ENCODE measurements around the gene CHRNA1. TPM values are rescaled to one million over a fixed set of nuclear protein-coding genes. Genes with fewer than 3 reads are reported as not detected.

Gene CHRNA1
- total RNA-seq, 1 experiment from 2014 or later: not detected

DNA sequence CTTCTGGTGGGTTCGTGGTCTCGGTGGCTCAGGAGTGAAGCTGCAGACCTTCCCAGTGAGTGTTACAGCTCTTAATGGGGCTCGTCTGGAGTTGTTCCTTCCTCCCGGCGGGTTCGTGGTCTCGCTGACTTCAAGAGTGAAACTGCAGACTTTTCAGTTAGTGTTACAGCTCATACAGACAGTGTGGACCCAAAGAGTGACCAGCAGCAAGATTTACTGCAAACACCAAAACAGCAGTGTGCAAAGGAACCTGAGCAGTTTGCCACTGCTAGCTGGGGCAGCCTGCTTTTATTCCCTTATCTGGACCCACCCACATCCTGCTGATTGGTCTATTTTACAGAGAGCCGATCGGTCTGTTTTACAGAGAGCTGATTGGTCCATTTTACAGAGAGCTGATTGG lies 55.6 kb downstream of the CHRNA1 start:
- no peak for DNase-seq (ENCODE audit: unreplicated experiment)
- intact Hi-C loops (cut with micrococcal nuclease): no loop called here

GRCh38 chr2:174705321-174705720 lies 59.0 kb downstream of the CHRNA1 start:
- intact Hi-C loops (cut with micrococcal nuclease): no loop called here
- Mint-ChIP-seq H3K27ac (ENCODE audit: low read depth, unreplicated experiment) (no peak overlapping the region), H3K27me3 (ENCODE audit: insufficient read depth, unreplicated experiment) (peaks cover 19% of the 10 kb centered on the region), H3K9me3 (ENCODE audit: unreplicated experiment) (no peaks in the 10 kb centered on the region), H3K36me3 (ENCODE audit: insufficient read depth, unreplicated experiment) (no peaks in the 10 kb centered on the region), H3K4me1 (ENCODE audit: insufficient read depth, unreplicated experiment) (no peaks in the 10 kb centered on the region), H3K4me3 (ENCODE audit: unreplicated experiment) (no peak overlapping the region)
- DNase-seq (ENCODE audit: unreplicated experiment): no peak
- no TSS peak for BruUV-seq (replicated peaks)
- TF ChIP-seq, protein P1, sequence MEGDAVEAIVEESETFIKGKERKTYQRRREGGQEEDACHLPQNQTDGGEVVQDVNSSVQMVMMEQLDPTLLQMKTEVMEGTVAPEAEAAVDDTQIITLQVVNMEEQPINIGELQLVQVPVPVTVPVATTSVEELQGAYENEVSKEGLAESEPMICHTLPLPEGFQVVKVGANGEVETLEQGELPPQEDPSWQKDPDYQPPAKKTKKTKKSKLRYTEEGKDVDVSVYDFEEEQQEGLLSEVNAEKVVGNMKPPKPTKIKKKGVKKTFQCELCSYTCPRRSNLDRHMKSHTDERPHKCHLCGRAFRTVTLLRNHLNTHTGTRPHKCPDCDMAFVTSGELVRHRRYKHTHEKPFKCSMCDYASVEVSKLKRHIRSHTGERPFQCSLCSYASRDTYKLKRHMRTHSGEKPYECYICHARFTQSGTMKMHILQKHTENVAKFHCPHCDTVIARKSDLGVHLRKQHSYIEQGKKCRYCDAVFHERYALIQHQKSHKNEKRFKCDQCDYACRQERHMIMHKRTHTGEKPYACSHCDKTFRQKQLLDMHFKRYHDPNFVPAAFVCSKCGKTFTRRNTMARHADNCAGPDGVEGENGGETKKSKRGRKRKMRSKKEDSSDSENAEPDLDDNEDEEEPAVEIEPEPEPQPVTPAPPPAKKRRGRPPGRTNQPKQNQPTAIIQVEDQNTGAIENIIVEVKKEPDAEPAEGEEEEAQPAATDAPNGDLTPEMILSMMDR (IDR thresholded peaks at IDR 0.05; ENCODE audit: unreplicated experiment): no peak
- CTCF ChIA-PET: interaction anchor here (0.9 to 1.2 kb wide), 3 partner anchors 8 to 216 kb away, joined by 3 to 5 read pairs (median 4); no protein-coding TSS in a partner anchor
- POLR2A ChIA-PET: no interaction called here

More for the DNA sequence above, 55.6 kb downstream of the CHRNA1 start:
- Mint-ChIP-seq H3K36me3 (ENCODE audit: insufficient read depth, unreplicated experiment) (no peaks in the 10 kb centered on the region), H3K27me3 (ENCODE audit: insufficient read depth, unreplicated experiment) (peaks cover 12% of the 10 kb centered on the region), H3K4me3 (ENCODE audit: unreplicated experiment) (no peak overlapping the region), H3K9me3 (ENCODE audit: unreplicated experiment) (no peaks in the 10 kb centered on the region), H3K4me1 (ENCODE audit: insufficient read depth, unreplicated experiment) (no peaks in the 10 kb centered on the region), H3K27ac (ENCODE audit: low read depth, unreplicated experiment) (no peak overlapping the region)
- CTCF ChIA-PET: interaction anchor here (1.0 to 2.1 kb wide), 4 partner anchors 8 to 40 kb away, joined by 3 to 11 read pairs (median 6); no protein-coding TSS in a partner anchor
- TF ChIP-seq, protein P1 (IDR thresholded peaks at IDR 0.05; ENCODE audit: unreplicated experiment): no peak
- no TSS peak for BruUV-seq (replicated peaks)
- POLR2A ChIA-PET: no interaction called here

DNA sequence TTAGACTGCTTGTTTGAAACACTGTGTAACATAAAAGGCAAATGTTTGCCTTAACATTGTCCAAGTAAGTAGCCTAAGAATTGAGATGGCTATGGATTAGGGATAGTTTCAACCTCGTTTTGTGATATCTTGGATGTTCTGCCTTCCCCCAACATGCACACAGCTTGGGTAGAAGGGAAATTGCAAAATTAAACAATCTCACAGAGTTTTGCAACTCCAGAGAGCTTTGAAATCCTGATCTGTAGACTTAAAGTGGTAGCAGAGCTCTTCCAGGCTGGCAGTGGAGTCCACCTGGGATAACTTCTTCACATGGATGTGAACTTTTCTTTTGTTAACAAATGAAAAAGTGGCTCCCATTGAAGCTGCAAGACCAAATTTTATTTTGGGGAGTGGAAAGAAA lies 59.6 kb downstream of the CHRNA1 start:
- peaks cover 19% of the 10 kb centered on the region for H3K27me3 Mint-ChIP-seq (ENCODE audit: insufficient read depth, unreplicated experiment)
- no peaks in the 10 kb centered on the region for H3K36me3 Mint-ChIP-seq (ENCODE audit: insufficient read depth, unreplicated experiment)
- intact Hi-C loops (cut with micrococcal nuclease): loop anchor here (5.0 kb wide), 1 partner anchor 1393 kb away; the partner anchor contains the start of gene HOXD12
- ChIA-PET POLR2A (no interaction called here), CTCF (interaction anchor here (0.9 to 1.2 kb wide), 2 partner anchors 9 to 215 kb away, joined by 4 to 5 read pairs; no protein-coding TSS in a partner anchor)
- H3K27ac Mint-ChIP-seq (ENCODE audit: low read depth, unreplicated experiment): no peak overlapping the region
- TF ChIP-seq, protein P1 (IDR thresholded peaks at IDR 0.05; ENCODE audit: unreplicated experiment): no peak
- no peaks in the 10 kb centered on the region for H3K9me3 Mint-ChIP-seq (ENCODE audit: unreplicated experiment)
- no peaks in the 10 kb centered on the region for H3K4me1 Mint-ChIP-seq (ENCODE audit: insufficient read depth, unreplicated experiment)
- H3K4me3 Mint-ChIP-seq (ENCODE audit: unreplicated experiment): no peak overlapping the region
- no peak for DNase-seq (ENCODE audit: unreplicated experiment)
- BruUV-seq (replicated peaks): no TSS peak

GRCh38 chr2:174704061-174704460 lies 60.2 kb downstream of the CHRNA1 start:
- POLR2A ChIA-PET: no interaction called here
- peaks cover 19% of the 10 kb centered on the region for H3K27me3 Mint-ChIP-seq (ENCODE audit: insufficient read depth, unreplicated experiment)
- TF ChIP-seq, protein P1 (IDR thresholded peaks at IDR 0.05; ENCODE audit: unreplicated experiment): no peak
- no peak overlapping the region for H3K4me3 Mint-ChIP-seq (ENCODE audit: unreplicated experiment)
- no peak for DNase-seq (ENCODE audit: unreplicated experiment)
- H3K36me3 Mint-ChIP-seq (ENCODE audit: insufficient read depth, unreplicated experiment): no peaks in the 10 kb centered on the region
- H3K4me1 Mint-ChIP-seq (ENCODE audit: insufficient read depth, unreplicated experiment): no peaks in the 10 kb centered on the region
- no peak overlapping the region for H3K27ac Mint-ChIP-seq (ENCODE audit: low read depth, unreplicated experiment)
- intact Hi-C loops (cut with micrococcal nuclease): loop anchor here (5.0 kb wide), 1 partner anchor 1393 kb away; the partner anchor contains the start of gene HOXD12
- no peaks in the 10 kb centered on the region for H3K9me3 Mint-ChIP-seq (ENCODE audit: unreplicated experiment)
- no TSS peak for BruUV-seq (replicated peaks)
- CTCF ChIA-PET: interaction anchor here (1.9 kb wide), 1 partner anchor 16 kb away, joined by 9 read pairs; no protein-coding TSS in a partner anchor

Data from MCF 10A (cell line).